Measurements from ENCODE around the gene NPAT.

Gene NPAT

GRCh38 chr11:108160970-108161566 is 61.4 kb downstream of the NPAT start:
- no peak overlapping the region for H3K4me2 ChIP-seq (ENCODE audit: insufficient read depth, low read length, poor library complexity, severe bottlenecking)
- H3K14ac ChIP-seq (ENCODE audit: low read length) = no peak overlapping the region
- no peak overlapping the region for H3K4me3 ChIP-seq (ENCODE audit: low read length in 2 of 2)
- H2BK15ac ChIP-seq (ENCODE audit: low read length) = no peak overlapping the region
- no peaks in the 10 kb centered on the region for H3K9me3 ChIP-seq (replicated peaks in 1 of 2; ENCODE audit: control insufficient read depth in 2 of 2, insufficient read depth in 1 of 2, low read depth in 1 of 2, low read length in 2 of 2)
- H4K8ac ChIP-seq (ENCODE audit: low read depth, low read length) = no peak overlapping the region
- no peaks in the 10 kb centered on the region for H3K27me3 ChIP-seq (ENCODE audit: control insufficient read depth in 3 of 3, insufficient read depth in 3 of 3, low read depth in 1 of 3, low read length in 3 of 3)
- H2BK12ac ChIP-seq (ENCODE audit: low read length) = no peak overlapping the region
- no peak overlapping the region for H2BK5ac ChIP-seq (ENCODE audit: low read length)
- H3K18ac ChIP-seq (ENCODE audit: low read length) = no peak overlapping the region
- H2AK5ac ChIP-seq (ENCODE audit: low read depth, low read length) = no peak overlapping the region
- H2AFZ ChIP-seq (ENCODE audit: low read length) = no peak overlapping the region
- WGBS, 2 donors (ENCODE audit: extremely low coverage in 2 of 2, insufficient read length in 2 of 2, insufficient replicate concordance in 1 of 2) = no CpG with 5 or more reads among the region's 5 CpGs
- no peak overlapping the region for H3K23ac ChIP-seq (ENCODE audit: low read depth, low read length, poor library complexity)
- H3K79me1 ChIP-seq (ENCODE audit: low read depth, low read length) = no peaks in the 10 kb centered on the region
- no peak overlapping the region for H3K27ac ChIP-seq (replicated peaks; ENCODE audit: low read length)
- H3K9ac ChIP-seq (ENCODE audit: low read depth, low read length, poor library complexity) = no peak overlapping the region
- peaks cover 12 to 96% of the 10 kb centered on the region in 2 donors for H3K36me3 ChIP-seq (replicated peaks in 1 of 2; ENCODE audit: control insufficient read depth in 2 of 2, insufficient read depth in 2 of 2, low read length in 2 of 2)
- H3K4me1 ChIP-seq (ENCODE audit: control insufficient read depth in 2 of 2, insufficient read depth in 1 of 2, low read depth in 1 of 2, low read length in 2 of 2) = no peaks in the 10 kb centered on the region
- H4K91ac ChIP-seq (ENCODE audit: low read depth, low read length, poor library complexity) = no peak overlapping the region
- no peak overlapping the region for H2BK120ac ChIP-seq (ENCODE audit: low read depth, low read length)
- DNase-seq (ENCODE audit: low spot score) = no peak
- H3K4ac ChIP-seq (ENCODE audit: low read length) = no peak overlapping the region

GRCh38 chr11:108154591-108154990 is 67.8 kb downstream of the NPAT start:
- Histone ChIP-seq H3K36me3 (replicated peaks in 1 of 2; ENCODE audit: control insufficient read depth in 2 of 2, insufficient read depth in 2 of 2, low read length in 2 of 2) (peaks cover 8 to 98% of the 10 kb centered on the region in 2 donors), H3K9me3 (replicated peaks in 1 of 2; ENCODE audit: control insufficient read depth in 2 of 2, insufficient read depth in 1 of 2, low read depth in 1 of 2, low read length in 2 of 2) (no peaks in the 10 kb centered on the region), H3K79me1 (ENCODE audit: low read depth, low read length) (no peaks in the 10 kb centered on the region), H3K14ac (ENCODE audit: low read length) (no peak overlapping the region), H3K18ac (ENCODE audit: low read length) (no peak overlapping the region), H3K23ac (ENCODE audit: low read depth, low read length, poor library complexity) (no peak overlapping the region), H3K27ac (replicated peaks; ENCODE audit: low read length) (no peak overlapping the region), H2AFZ (ENCODE audit: low read length) (no peak overlapping the region), H3K4ac (ENCODE audit: low read length) (no peak overlapping the region), H3K4me2 (ENCODE audit: insufficient read depth, low read length, poor library complexity, severe bottlenecking) (no peak overlapping the region), H3K4me3 (ENCODE audit: low read length in 2 of 2) (no peak overlapping the region), H2BK120ac (ENCODE audit: low read depth, low read length) (no peak overlapping the region), H3K27me3 (ENCODE audit: control insufficient read depth in 3 of 3, insufficient read depth in 3 of 3, low read depth in 1 of 3, low read length in 3 of 3) (no peaks in the 10 kb centered on the region), H2BK12ac (ENCODE audit: low read length) (no peak overlapping the region), H4K8ac (ENCODE audit: low read depth, low read length) (no peak overlapping the region), H3K4me1 (ENCODE audit: control insufficient read depth in 2 of 2, insufficient read depth in 1 of 2, low read depth in 1 of 2, low read length in 2 of 2) (no peaks in the 10 kb centered on the region), H2AK5ac (ENCODE audit: low read depth, low read length) (no peak overlapping the region), H2BK5ac (ENCODE audit: low read length) (no peak overlapping the region), H2BK15ac (ENCODE audit: low read length) (no peak overlapping the region), H4K91ac (ENCODE audit: low read depth, low read length, poor library complexity) (no peak overlapping the region), H3K9ac (ENCODE audit: low read depth, low read length, poor library complexity) (no peak overlapping the region)
- DNase-seq (ENCODE audit: low spot score) = no peak
- no CpG with 5 or more reads among the region's 2 CpGs for WGBS, 2 donors (ENCODE audit: extremely low coverage in 2 of 2, insufficient read length in 2 of 2, insufficient replicate concordance in 1 of 2)

- no peak overlapping the region for H3K27ac ChIP-seq (replicated peaks; ENCODE audit: low read length)
- H4K91ac ChIP-seq (ENCODE audit: low read depth, low read length, poor library complexity) = no peak overlapping the region
- H3K9me3 ChIP-seq (replicated peaks in 1 of 2; ENCODE audit: control insufficient read depth in 2 of 2, insufficient read depth in 1 of 2, low read depth in 1 of 2, low read length in 2 of 2) = no peaks in the 10 kb centered on the region
- no peak overlapping the region for H3K4ac ChIP-seq (ENCODE audit: low read length)
- no peak overlapping the region for H2AFZ ChIP-seq (ENCODE audit: low read length)
- H3K14ac ChIP-seq (ENCODE audit: low read length) = no peak overlapping the region
- H2BK15ac ChIP-seq (ENCODE audit: low read length) = no peak overlapping the region
- no peak for DNase-seq (ENCODE audit: low spot score)
- H2BK5ac ChIP-seq (ENCODE audit: low read length) = no peak overlapping the region
- H3K79me1 ChIP-seq (ENCODE audit: low read depth, low read length) = no peaks in the 10 kb centered on the region
- H3K18ac ChIP-seq (ENCODE audit: low read length) = no peak overlapping the region
- H4K8ac ChIP-seq (ENCODE audit: low read depth, low read length) = no peak overlapping the region
- no peak overlapping the region for H2BK120ac ChIP-seq (ENCODE audit: low read depth, low read length)
- H2AK5ac ChIP-seq (ENCODE audit: low read depth, low read length) = no peak overlapping the region
- H3K23ac ChIP-seq (ENCODE audit: low read depth, low read length, poor library complexity) = no peak overlapping the region
- no CpG with 5 or more reads among the region's 3 CpGs for WGBS, 2 donors (ENCODE audit: extremely low coverage in 2 of 2, insufficient read length in 2 of 2, insufficient replicate concordance in 1 of 2)
- H3K4me1 ChIP-seq (ENCODE audit: control insufficient read depth in 2 of 2, insufficient read depth in 1 of 2, low read depth in 1 of 2, low read length in 2 of 2) = no peaks in the 10 kb centered on the region
- no peak overlapping the region for H3K4me2 ChIP-seq (ENCODE audit: insufficient read depth, low read length, poor library complexity, severe bottlenecking)
- no peak overlapping the region for H2BK12ac ChIP-seq (ENCODE audit: low read length)
- no peak overlapping the region for H3K4me3 ChIP-seq (ENCODE audit: low read length in 2 of 2)
- peaks cover 9 to 96% of the 10 kb centered on the region in 2 donors for H3K36me3 ChIP-seq (replicated peaks in 1 of 2; ENCODE audit: control insufficient read depth in 2 of 2, insufficient read depth in 2 of 2, low read length in 2 of 2)
- H3K9ac ChIP-seq (ENCODE audit: low read depth, low read length, poor library complexity) = no peak overlapping the region
- H3K27me3 ChIP-seq (ENCODE audit: control insufficient read depth in 3 of 3, insufficient read depth in 3 of 3, low read depth in 1 of 3, low read length in 3 of 3) = no peaks in the 10 kb centered on the region
Observed at GRCh38 chr11:108148556-108148955, 73.9 kb downstream of the NPAT start.

- Histone ChIP-seq H2AK5ac (ENCODE audit: low read depth, low read length) (no peak overlapping the region), H3K36me3 (replicated peaks in 1 of 2; ENCODE audit: control insufficient read depth in 2 of 2, insufficient read depth in 2 of 2, low read length in 2 of 2) (peaks cover 9 to 97% of the 10 kb centered on the region in 2 donors)
- no CpG with 5 or more reads among the region's 1 CpG for WGBS, 2 donors (ENCODE audit: extremely low coverage in 2 of 2, insufficient read length in 2 of 2, insufficient replicate concordance in 1 of 2)
Observed at GRCh38 chr11:108147150-108147549, 75.3 kb downstream of the NPAT start.

More at GRCh38 chr11:108147150-108147549, 75.3 kb downstream of the NPAT start:
- Histone ChIP-seq H2BK12ac (ENCODE audit: low read length) (no peak overlapping the region), H3K18ac (ENCODE audit: low read length) (no peak overlapping the region), H3K4ac (ENCODE audit: low read length) (no peak overlapping the region), H3K9me3 (replicated peaks in 1 of 2; ENCODE audit: control insufficient read depth in 2 of 2, insufficient read depth in 1 of 2, low read depth in 1 of 2, low read length in 2 of 2) (no peaks in the 10 kb centered on the region), H3K4me2 (ENCODE audit: insufficient read depth, low read length, poor library complexity, severe bottlenecking) (no peak overlapping the region), H2BK5ac (ENCODE audit: low read length) (no peak overlapping the region), H3K9ac (ENCODE audit: low read depth, low read length, poor library complexity) (no peak overlapping the region), H3K4me1 (ENCODE audit: control insufficient read depth in 2 of 2, insufficient read depth in 1 of 2, low read depth in 1 of 2, low read length in 2 of 2) (no peaks in the 10 kb centered on the region), H3K23ac (ENCODE audit: low read depth, low read length, poor library complexity) (no peak overlapping the region), H3K4me3 (ENCODE audit: low read length in 2 of 2) (no peak overlapping the region), H3K27me3 (ENCODE audit: control insufficient read depth in 3 of 3, insufficient read depth in 3 of 3, low read depth in 1 of 3, low read length in 3 of 3) (no peaks in the 10 kb centered on the region), H2BK15ac (ENCODE audit: low read length) (no peak overlapping the region), H2AFZ (ENCODE audit: low read length) (no peak overlapping the region), H3K27ac (replicated peaks; ENCODE audit: low read length) (no peak overlapping the region), H4K8ac (ENCODE audit: low read depth, low read length) (no peak overlapping the region), H3K14ac (ENCODE audit: low read length) (no peak overlapping the region), H4K91ac (ENCODE audit: low read depth, low read length, poor library complexity) (no peak overlapping the region), H2BK120ac (ENCODE audit: low read depth, low read length) (no peak overlapping the region), H3K79me1 (ENCODE audit: low read depth, low read length) (no peaks in the 10 kb centered on the region)
- no peak for DNase-seq (ENCODE audit: low spot score)

Measured in neuronal stem cell (in vitro differentiated cells).